HG02571 (cell line): Measurements from ENCODE around the gene CD34.

ENCODE experiments used
- ATAC-seq: cut with Tn5 transposase; IDR thresholded peaks from one replicate; pipeline ENCODE4 v1.9.1; 2021; ENCODE audit warnings: mild to moderate bottlenecking, moderate library complexity; ENCODE audit not compliant: unreplicated experiment

CD34 gene

DNA sequence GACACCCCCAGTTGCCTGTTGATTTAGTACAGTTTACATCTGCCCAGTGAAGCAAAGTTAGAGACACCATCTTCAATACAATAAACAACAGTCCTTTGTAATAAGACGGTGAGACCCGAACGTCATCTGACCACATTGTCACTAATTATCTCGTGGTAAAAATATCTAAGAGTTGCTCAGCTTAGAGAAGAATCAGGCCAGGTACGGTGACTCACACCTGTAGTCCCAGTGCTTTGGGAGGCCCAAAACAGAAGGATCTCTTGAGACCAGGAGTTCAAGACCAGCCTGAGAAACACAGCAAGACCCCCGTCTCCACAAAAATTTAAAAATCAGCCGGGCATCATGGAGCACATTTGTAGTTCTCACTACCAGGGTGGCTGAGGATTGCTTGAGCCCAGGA lies 53.5 kb downstream of the CD34 start:
- ATAC-seq: no peak

DNA sequence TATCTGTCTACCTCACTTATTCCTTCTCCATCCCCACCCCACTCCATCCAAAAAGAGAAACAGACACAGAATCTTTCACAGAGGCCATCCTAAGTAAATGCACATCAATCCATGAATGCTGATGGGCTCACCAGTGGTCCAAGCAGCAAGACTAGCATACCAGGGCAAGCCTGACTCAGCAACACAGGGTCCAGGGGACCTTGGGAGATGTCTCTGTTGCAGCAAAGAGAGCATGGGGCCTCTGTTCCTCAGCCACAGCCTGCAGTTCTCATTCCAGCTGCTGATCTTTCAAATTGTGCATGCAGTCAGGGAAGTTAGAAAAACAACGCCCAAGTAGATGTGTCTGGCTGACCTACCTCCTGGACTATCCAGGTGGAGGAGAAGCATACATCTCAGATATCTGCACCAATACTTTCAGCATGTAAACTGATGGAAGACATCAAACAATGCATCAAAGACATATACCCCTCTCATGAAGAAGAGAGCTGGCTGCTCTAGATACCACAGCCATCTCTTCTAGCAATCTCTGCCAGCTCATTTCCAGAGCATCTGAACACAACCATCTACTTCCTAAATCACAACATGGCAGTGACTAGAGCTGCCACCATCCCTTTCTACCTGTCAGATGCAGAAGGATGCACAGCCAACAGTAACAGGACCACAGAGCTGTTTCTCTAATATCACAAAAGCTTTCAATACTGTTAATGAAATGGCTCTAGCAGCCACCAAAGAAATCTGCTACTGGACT lies 54.5 kb downstream of the CD34 start:
- no peak for ATAC-seq

- no peak for ATAC-seq
Observed at GRCh38 chr1:207854001-207854400, 56.9 kb downstream of the CD34 start.

- no peak for ATAC-seq
Observed at GRCh38 chr1:207853372-207853757, 57.6 kb downstream of the CD34 start.

DNA sequence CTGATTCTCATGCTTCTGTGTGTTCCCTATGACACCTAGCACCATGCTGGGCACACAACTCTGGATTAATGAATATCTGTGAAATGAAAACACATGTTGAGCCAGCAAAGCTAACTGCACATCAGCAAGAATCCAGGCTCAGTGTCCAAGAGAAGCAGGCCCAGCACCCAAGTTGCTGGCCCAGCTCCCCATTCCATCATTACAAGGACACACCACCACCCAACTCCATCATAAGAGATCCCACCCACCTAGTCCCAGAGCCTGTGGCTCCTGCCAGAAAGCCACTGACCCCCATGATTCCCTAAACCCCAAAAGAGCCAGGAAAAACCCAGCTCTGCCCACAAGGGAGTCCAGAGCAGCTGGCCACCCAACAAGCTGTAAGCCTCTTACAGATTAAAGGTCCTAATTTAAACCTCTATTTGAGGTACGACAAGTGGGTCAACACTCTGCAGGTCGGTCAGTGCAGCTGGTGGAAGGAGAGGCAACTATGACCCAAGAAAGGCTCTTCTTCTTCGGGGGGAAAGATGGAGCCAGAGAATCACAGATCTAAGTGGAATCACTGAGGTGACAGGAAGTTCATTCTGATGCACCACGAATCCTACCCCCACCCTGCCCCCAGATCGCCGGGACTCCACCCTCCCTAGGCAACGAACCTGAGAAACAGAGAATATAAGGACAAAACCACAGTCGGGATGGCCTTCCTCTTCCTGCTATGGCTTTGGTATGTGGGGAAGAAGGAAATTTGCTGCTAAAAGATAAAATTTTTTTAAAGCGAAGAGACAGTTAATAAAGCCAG lies 58.2 kb downstream of the CD34 start:
- no peak for ATAC-seq

- ATAC-seq: no peak
Observed at GRCh38 chr1:207851696-207852095, 59.2 kb downstream of the CD34 start.

DNA sequence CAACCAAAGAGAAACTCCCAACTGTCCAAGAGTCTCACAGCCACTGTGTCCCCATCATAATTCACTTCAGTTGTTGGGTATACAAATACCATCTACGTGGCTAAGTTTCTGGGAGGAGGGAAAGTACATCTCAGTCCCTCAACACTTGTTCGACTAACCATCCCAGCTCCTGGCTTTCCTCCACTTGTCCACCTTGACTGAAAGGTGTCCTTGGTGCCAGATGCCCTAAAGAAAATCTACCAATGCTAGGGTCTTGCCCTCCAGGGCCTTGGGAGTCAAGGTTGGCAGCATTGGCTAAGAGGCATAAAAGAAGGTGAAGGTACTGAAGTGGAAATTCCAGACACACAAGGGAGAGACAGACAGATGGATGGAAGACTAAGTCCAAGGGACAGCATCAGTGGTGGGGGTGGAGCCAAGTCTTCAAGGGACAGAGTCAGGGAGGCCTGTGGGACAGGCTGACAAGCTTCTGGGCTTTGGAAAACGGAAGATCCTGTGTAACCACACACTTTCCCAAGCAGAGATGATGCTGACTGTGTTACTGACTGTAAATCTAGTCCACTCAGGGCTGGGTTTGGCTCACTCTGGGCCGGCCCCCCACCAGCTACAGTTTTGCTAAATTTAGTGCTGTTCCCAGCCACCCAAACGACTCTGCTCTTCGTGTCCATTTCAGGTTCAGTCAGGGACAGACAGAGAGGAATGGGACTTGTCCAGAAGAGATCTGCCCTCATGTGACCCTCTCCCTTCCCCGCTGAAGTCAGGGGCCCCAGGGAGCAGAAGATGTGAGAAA lies 60.1 kb downstream of the CD34 start:
- no peak for ATAC-seq

GRCh38 chr1:207849646-207850045 lies 61.3 kb downstream of the CD34 start:
- no peak for ATAC-seq

GRCh38 chr1:207849016-207849415 lies 61.9 kb downstream of the CD34 start:
- no peak for ATAC-seq

DNA sequence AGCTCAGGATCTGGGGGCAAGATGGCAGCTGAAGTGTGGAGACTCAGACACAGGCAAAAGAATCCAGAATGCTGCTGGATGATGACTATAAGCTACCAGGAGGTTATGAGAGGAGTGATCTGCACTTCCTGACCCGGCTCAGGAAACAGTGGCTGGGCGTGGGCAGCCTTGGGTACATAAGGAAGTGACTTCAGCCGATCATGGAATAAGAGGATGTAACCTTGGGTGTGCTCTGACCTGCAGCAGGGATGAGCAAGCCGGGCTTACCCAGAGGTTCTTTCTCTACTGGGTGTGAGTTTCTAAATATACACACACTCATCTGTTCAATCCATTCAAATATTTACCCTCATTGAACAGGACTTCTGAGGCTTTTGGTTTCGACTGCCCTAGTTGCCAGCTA lies 62.7 kb downstream of the CD34 start:
- ATAC-seq: no peak

DNA sequence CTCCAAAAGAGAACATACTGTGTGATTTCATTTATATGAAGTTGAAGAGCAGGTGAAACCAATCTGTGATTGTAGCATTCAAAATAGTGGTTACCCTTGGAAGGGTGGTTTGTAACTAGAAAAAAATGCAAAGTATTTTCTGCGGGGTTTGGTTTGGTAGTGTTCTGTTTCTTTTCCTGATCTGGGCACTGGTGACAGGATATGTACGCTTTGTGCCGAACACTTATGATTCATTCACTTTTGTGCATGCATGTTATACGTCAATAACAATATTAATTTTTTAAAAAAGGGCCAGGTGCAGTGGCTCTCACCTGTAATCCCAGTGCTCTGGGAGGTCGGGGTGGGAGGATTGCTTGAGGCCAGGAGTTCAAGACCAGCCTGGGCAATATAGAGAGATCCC lies 63.8 kb downstream of the CD34 start:
- ATAC-seq: no peak

GRCh38 chr1:207845109-207845508 lies 65.8 kb downstream of the CD34 start:
- no peak for ATAC-seq

GRCh38 chr1:207844371-207844770 lies 66.6 kb downstream of the CD34 start:
- no peak for ATAC-seq

DNA sequence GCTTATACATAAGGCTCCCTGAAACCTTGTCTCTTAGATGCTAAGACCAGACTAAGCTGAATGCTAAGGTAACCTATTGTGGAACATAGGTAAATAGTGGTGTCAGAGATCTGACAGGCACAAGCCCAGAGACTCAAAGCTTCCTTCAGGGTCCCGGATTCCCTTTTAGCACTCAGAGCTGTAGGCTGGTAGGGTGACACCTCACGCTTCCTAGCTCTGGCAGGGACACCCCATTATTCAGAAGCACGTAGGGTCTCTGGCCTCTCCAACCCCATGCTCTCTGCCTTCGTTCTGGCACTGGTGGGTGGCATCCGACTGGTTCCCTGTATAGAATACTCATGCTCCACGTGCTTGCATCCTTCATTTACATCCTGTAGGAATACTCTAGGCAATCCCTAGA lies 68.4 kb downstream of the CD34 start:
- ATAC-seq: no peak

DNA sequence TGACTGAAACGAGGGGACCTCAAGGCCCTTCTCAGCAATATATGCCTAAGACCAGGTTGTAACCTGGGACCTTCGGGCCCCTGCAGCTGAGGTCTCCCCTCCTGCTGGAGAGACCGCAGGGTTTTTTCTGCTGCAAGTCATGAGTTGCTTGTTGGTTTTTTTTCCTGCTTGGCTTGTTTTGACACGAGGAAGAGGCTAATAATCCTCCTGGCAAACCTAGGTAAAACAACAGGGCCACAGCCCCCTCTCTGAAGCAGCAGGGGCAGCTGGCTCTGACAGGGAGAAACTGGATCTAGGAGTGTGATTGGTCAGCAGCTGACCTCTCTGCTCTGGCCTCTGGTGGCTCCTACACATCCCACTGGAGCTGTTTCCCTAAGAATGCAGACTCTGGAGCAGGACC lies 69.0 kb downstream of the CD34 start:
- no peak for ATAC-seq

DNA sequence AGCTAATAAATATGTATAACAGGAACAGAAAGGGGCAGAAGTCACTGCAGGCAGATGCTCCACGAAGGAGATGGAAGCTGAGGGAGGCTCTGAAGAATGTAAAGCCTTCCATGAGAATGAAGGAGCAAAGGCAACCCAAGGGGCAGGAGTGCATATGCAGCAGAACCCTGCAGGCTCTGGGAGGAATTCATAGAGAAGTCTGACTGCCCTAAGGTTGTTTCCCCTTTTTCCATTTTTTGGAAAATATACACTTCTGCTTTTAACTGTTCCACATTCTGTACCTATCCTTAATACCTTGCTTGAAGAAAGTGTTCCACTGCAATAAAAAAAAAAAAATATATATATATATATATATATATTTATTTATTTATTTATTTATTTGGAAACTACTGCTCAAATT lies 69.6 kb downstream of the CD34 start:
- ATAC-seq: no peak

DNA sequence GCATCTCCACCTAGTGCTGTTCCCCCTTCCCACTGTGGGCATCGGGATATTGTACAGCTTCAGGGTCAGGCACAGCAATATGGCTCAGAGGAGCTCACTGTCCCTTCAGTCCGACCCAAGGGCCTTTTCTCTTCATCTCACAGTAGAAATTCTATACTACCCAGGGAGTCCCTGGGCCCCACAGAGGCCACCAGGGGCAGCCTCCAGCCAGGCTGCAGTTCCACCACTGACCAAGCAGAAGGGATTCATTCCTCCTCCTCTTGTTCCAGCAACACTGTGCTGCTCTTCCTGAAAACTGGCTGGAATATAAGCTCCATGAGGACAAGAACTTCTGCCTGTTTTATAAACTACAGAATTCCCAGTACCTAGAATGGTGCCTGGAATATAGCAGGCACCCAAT lies 70.5 kb downstream of the CD34 start:
- no peak for ATAC-seq

DNA sequence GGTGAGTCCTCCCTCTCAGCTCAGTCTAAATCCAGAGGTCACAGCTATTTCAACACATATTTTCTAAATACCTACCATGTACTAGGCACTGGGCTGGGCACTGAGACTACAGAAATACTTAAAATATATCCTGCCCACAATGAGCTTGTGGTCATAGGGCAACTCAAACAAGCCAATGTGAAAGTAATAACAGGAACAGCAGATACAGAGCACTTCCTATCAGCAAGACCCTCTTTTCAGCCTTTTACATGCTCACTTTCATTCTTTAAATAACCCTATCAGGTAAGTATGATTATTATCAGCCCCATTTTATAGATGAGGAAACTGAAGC lies 71.9 kb downstream of the CD34 start:
- ATAC-seq: no peak

DNA sequence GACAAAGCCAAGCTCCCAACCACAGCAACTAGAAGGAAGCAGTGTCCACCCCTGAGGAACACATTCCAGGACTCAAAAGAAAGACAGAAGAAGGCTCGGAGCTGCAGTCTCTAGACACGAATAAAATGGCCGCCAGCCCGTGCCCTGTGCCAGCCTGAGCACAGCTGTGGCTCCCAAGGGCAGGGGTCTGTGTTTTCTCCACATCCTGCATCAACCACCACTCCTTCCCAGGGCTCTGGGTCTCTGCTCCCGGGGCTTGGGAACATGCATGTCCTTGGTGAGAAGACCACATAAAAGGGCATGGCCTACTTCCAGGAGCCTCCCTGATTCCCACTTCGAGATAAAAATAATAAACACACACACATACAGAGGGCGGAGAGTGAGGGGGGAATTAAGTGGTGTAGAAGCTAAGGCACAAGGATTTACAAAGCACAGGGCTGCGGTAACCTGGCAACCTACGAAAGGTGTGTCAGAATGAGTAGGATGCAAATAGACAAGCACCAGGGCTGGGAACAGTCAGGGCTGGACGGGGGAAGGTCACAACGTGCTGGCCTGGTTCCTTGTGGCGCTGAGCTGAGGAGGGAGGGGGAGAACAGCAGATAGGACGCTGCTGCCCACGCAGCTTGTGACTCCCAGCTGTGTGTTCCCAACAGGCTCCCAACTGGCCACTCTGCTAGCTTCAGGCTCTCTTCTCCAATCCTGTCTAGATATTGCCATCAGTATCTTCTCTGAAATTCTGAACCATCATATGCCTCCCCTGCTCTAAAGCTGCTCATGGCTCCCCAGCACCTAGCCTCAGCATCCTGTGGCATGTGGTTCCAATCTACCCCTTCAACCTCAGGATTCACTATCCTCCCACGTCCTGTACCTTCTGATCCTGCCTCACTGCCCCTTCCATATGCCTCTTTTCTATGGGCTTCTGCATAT lies 72.5 kb downstream of the CD34 start:
- no peak for ATAC-seq

GRCh38 chr1:207837673-207838072 lies 73.3 kb downstream of the CD34 start:
- no peak for ATAC-seq
